ENCODE results near the gene SIK3. TPM values are rescaled to one million over a fixed set of nuclear protein-coding genes. Genes with fewer than 3 reads are reported as not detected.

SIK3 gene
- total RNA-seq, 2 donors from 2014 or later: 37.2 to 43.5 TPM

GRCh38 chr11:116843661-116844060 lies 254.6 kb downstream of the SIK3 start:
- Histone ChIP-seq H3K9ac (ENCODE audit: extremely low read depth, low read length, poor library complexity, severe bottlenecking) (no peak overlapping the region), H3K27me3 (ENCODE audit: control insufficient read depth, insufficient read depth, low read length, poor library complexity, severe bottlenecking) (no peaks in the 10 kb centered on the region), H3K4me1 (ENCODE audit: control insufficient read depth, insufficient read depth, low read length) (peaks cover 14% of the 10 kb centered on the region), H3K4me3 (ENCODE audit: low read length) (no peak overlapping the region), H3K27ac (ENCODE audit: low read depth, low read length) (no peak overlapping the region), H3K9me3 (ENCODE audit: control insufficient read depth, low read length) (no peaks in the 10 kb centered on the region), H3K36me3 (ENCODE audit: control insufficient read depth, insufficient read depth, low read length) (peaks cover 31% of the 10 kb centered on the region)
- peaks cover 43% of the 10 kb centered on the region for H3K36me3 Mint-ChIP-seq (ENCODE audit: low read depth)
- DNase-seq: no peak
- H3K9me3 Mint-ChIP-seq: no peaks in the 10 kb centered on the region
- TF ChIP-seq CTCF (conservative IDR thresholded peaks at IDR 0.05): no peak
- no peak overlapping the region for H3K4me3 Mint-ChIP-seq
- no peaks in the 10 kb centered on the region for H3K27me3 Mint-ChIP-seq (ENCODE audit: insufficient read depth)
- peaks cover 37% of the 10 kb centered on the region for H3K4me1 Mint-ChIP-seq
- 93% methylated on average over 6 to 9 of the region's 9 CpGs for WGBS, 2 experiments (ENCODE audit: insufficient coverage in 1 of 2, insufficient read length in 1 of 2)
- no peak overlapping the region for H3K27ac Mint-ChIP-seq

DNA sequence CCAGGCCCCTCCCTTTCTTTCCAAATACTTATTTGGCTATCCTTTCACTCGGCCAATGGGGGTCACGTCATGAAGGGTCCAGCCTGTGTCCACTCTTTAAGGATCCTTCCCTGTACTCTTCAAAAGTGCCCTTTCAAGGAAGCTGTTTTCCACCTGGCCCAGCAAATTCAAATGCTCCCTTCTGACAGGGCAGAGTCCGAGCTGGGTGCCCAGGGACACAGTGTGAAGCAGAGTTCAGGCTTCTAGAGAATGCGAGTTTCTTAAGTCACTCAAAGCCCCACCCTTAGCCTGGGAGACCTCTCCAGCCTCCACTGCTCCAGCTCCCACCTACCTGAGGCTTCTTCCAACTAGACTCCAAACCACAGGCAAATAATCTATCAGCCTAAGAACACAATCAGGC lies 255.3 kb downstream of the SIK3 start:
- no peak overlapping the region for H3K9ac ChIP-seq (ENCODE audit: extremely low read depth, low read length, poor library complexity, severe bottlenecking)
- peaks cover 20% of the 10 kb centered on the region for H3K4me1 ChIP-seq (ENCODE audit: control insufficient read depth, insufficient read depth, low read length)
- 88 to 91% methylated on average over 4 of the region's 4 CpGs for WGBS, 2 experiments (ENCODE audit: insufficient coverage in 1 of 2, insufficient read length in 1 of 2)
- H3K27me3 Mint-ChIP-seq (ENCODE audit: insufficient read depth): no peaks in the 10 kb centered on the region
- H3K27me3 ChIP-seq (ENCODE audit: control insufficient read depth, insufficient read depth, low read length, poor library complexity, severe bottlenecking): no peaks in the 10 kb centered on the region
- H3K36me3 Mint-ChIP-seq (ENCODE audit: low read depth): peaks cover 42% of the 10 kb centered on the region
- H3K4me3 Mint-ChIP-seq: no peak overlapping the region
- no peaks in the 10 kb centered on the region for H3K9me3 Mint-ChIP-seq
- H3K4me3 ChIP-seq (ENCODE audit: low read length): no peak overlapping the region
- no peak for DNase-seq
- peak overlapping the region; percentile 77 for H3K27ac Mint-ChIP-seq
- no peak overlapping the region for H3K27ac ChIP-seq (ENCODE audit: low read depth, low read length)
- H3K36me3 ChIP-seq (ENCODE audit: control insufficient read depth, insufficient read depth, low read length): peaks cover 29% of the 10 kb centered on the region
- no peaks in the 10 kb centered on the region for H3K9me3 ChIP-seq (ENCODE audit: control insufficient read depth, low read length)
- peaks cover 45% of the 10 kb centered on the region for H3K4me1 Mint-ChIP-seq
- no peak for TF ChIP-seq CTCF (conservative IDR thresholded peaks at IDR 0.05)

- H3K27me3 ChIP-seq (ENCODE audit: control insufficient read depth, insufficient read depth, low read length, poor library complexity, severe bottlenecking): no peaks in the 10 kb centered on the region
- Mint-ChIP-seq H3K9me3 (no peaks in the 10 kb centered on the region), H3K27me3 (ENCODE audit: insufficient read depth) (no peaks in the 10 kb centered on the region), H3K27ac (no peak overlapping the region), H3K4me1 (peaks cover 48% of the 10 kb centered on the region), H3K36me3 (ENCODE audit: low read depth) (peaks cover 36% of the 10 kb centered on the region), H3K4me3 (no peak overlapping the region)
- no peak overlapping the region for H3K4me3 ChIP-seq (ENCODE audit: low read length)
- no peaks in the 10 kb centered on the region for H3K9me3 ChIP-seq (ENCODE audit: control insufficient read depth, low read length)
- no peak overlapping the region for H3K27ac ChIP-seq (ENCODE audit: low read depth, low read length)
- peaks cover 23% of the 10 kb centered on the region for H3K4me1 ChIP-seq (ENCODE audit: control insufficient read depth, insufficient read depth, low read length)
- 97 to 100% methylated on average over 4 of the region's 4 CpGs for WGBS, 2 experiments (ENCODE audit: insufficient coverage in 1 of 2, insufficient read length in 1 of 2)
- no peak overlapping the region for H3K9ac ChIP-seq (ENCODE audit: extremely low read depth, low read length, poor library complexity, severe bottlenecking)
- no peak for TF ChIP-seq CTCF (conservative IDR thresholded peaks at IDR 0.05)
- no peak for DNase-seq
- H3K36me3 ChIP-seq (ENCODE audit: control insufficient read depth, insufficient read depth, low read length): peaks cover 21% of the 10 kb centered on the region
Observed at GRCh38 chr11:116842117-116842516, 256.1 kb downstream of the SIK3 start.
